ENCODE results near the gene MTMR2. TPM values are rescaled to one million over a fixed set of nuclear protein-coding genes. Genes with fewer than 3 reads are reported as not detected.

Gene MTMR2
- total and polyA plus RNA-seq, 2 donors (not counting 1 experiment from before 2014, with no cell fraction given) = 29.2 to 48.2 TPM

DNA sequence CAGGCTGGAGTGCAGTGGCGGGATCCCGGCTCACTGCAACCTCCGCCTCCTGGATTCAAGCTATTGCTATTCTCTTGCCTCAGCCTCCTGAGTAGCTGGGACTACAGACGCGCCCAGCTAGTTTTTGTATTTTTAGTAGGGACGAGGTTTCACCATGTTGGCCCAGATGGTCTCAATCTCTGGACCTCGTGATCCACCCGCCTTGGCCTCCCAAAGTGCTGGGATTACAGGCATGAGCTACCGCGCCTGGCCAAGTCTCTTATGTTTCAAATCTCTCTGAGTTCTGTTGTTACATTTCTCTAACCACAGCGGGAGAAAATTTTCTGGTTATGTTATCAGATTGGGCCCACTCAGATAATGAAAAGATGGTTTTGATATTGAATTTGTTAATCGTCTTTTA lies 123.5 kb downstream of the MTMR2 start:
- Histone ChIP-seq H3K36me3 (ENCODE audit: control insufficient read depth, insufficient read depth, low read length) (no peaks in the 10 kb centered on the region), H2AFZ (ENCODE audit: low read length) (no peak overlapping the region), H4K20me1 (ENCODE audit: control insufficient read depth, extremely low read depth, insufficient read depth, low read length) (no peaks in the 10 kb centered on the region), H3K4me1 (ENCODE audit: control insufficient read depth, extremely low read depth, insufficient read depth, low read length) (no peaks in the 10 kb centered on the region), H3K79me2 (ENCODE audit: control insufficient read depth, insufficient read depth, low read length) (peaks cover 4% of the 10 kb centered on the region), H3K4me2 (ENCODE audit: extremely low read depth, insufficient read depth, low read length) (no peak overlapping the region), H3K4me3 (replicated peaks in 1 of 4; ENCODE audit: control extremely low read depth in 1 of 4, insufficient read depth in 1 of 4, low read depth in 3 of 4, low read length in 4 of 4) (no peak overlapping the region), H3K27me3 (ENCODE audit: control insufficient read depth, insufficient read depth, low read length) (no peaks in the 10 kb centered on the region), H3K27ac (ENCODE audit: insufficient read depth, low read length) (no peak overlapping the region), H3K9ac (ENCODE audit: insufficient read depth, low read length) (no peak overlapping the region), H3K9me3 (ENCODE audit: control insufficient read depth, insufficient read depth, low read depth, low read length) (no peaks in the 10 kb centered on the region)
- TF ChIP-seq, protein P1, sequence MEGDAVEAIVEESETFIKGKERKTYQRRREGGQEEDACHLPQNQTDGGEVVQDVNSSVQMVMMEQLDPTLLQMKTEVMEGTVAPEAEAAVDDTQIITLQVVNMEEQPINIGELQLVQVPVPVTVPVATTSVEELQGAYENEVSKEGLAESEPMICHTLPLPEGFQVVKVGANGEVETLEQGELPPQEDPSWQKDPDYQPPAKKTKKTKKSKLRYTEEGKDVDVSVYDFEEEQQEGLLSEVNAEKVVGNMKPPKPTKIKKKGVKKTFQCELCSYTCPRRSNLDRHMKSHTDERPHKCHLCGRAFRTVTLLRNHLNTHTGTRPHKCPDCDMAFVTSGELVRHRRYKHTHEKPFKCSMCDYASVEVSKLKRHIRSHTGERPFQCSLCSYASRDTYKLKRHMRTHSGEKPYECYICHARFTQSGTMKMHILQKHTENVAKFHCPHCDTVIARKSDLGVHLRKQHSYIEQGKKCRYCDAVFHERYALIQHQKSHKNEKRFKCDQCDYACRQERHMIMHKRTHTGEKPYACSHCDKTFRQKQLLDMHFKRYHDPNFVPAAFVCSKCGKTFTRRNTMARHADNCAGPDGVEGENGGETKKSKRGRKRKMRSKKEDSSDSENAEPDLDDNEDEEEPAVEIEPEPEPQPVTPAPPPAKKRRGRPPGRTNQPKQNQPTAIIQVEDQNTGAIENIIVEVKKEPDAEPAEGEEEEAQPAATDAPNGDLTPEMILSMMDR (conservative IDR thresholded peaks at IDR 0.05 in 1 of 2, IDR thresholded peaks at IDR 0.05 in 1 of 2; ENCODE audit: low read depth in 1 of 2, low read length in 2 of 2) = no peak
- no peak for TF ChIP-seq EZH2 (IDR thresholded peaks at IDR 0.05; ENCODE audit: low read length, missing control alignments)
- DNase-seq (ENCODE audit: low read depth in 2 of 2) = no peak

DNA sequence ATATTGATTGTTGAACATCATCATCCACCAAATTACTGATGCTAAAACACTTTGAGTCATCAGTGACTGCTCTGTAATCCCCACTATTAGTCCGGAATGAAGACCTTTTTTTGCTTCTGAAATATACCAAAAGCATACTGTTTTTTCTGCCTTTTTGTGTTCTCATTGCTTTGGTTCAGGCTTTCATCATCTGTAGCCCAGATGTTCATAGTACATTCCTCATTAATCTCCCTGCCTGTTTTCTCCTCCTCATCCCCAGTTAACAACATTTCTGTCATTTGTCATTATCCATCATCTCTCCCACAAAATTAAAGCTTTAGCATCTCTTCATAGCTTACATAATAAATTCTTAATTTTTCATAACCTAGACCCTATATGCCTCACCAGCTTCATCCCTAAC lies 124.4 kb downstream of the MTMR2 start:
- Histone ChIP-seq H3K36me3 (ENCODE audit: control insufficient read depth, insufficient read depth, low read length) (no peaks in the 10 kb centered on the region), H4K20me1 (ENCODE audit: control insufficient read depth, extremely low read depth, insufficient read depth, low read length) (no peaks in the 10 kb centered on the region), H3K9me3 (ENCODE audit: control insufficient read depth, insufficient read depth, low read depth, low read length) (no peaks in the 10 kb centered on the region), H2AFZ (ENCODE audit: low read length) (no peak overlapping the region), H3K79me2 (ENCODE audit: control insufficient read depth, insufficient read depth, low read length) (peaks cover 8% of the 10 kb centered on the region), H3K9ac (ENCODE audit: insufficient read depth, low read length) (no peak overlapping the region), H3K4me2 (ENCODE audit: extremely low read depth, insufficient read depth, low read length) (no peak overlapping the region), H3K4me3 (replicated peaks in 1 of 4; ENCODE audit: control extremely low read depth in 1 of 4, insufficient read depth in 1 of 4, low read depth in 3 of 4, low read length in 4 of 4) (no peak overlapping the region), H3K4me1 (ENCODE audit: control insufficient read depth, extremely low read depth, insufficient read depth, low read length) (no peaks in the 10 kb centered on the region), H3K27me3 (ENCODE audit: control insufficient read depth, insufficient read depth, low read length) (no peaks in the 10 kb centered on the region), H3K27ac (ENCODE audit: insufficient read depth, low read length) (no peak overlapping the region)
- no peak for DNase-seq (ENCODE audit: low read depth in 2 of 2)
- TF ChIP-seq, protein P1 (conservative IDR thresholded peaks at IDR 0.05 in 1 of 2, IDR thresholded peaks at IDR 0.05 in 1 of 2; ENCODE audit: low read depth in 1 of 2, low read length in 2 of 2) = no peak
- TF ChIP-seq EZH2 (IDR thresholded peaks at IDR 0.05; ENCODE audit: low read length, missing control alignments) = no peak

DNA sequence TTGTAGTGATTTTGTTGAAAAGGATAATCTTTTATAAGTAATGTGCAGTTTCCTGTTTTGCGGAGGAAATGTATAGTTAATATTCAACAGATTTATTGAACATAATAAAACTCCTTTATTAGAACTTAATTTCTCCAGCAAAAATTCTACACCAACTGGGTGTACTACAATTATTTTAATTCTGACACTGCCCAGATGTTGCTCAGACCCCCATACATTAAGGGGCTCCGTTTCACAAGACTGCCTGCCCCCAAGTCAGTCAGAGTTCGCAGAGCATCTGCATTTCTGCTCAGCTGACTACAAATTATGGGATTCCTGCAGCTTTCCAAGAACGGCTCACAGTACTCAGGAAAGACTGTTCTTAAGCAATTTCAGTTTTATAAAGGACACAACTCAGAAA lies 127.4 kb downstream of the MTMR2 start:
- no peak overlapping the region for H3K9ac ChIP-seq (ENCODE audit: insufficient read depth, low read length)
- DNase-seq (ENCODE audit: low read depth in 2 of 2) = no peak
- no peaks in the 10 kb centered on the region for H4K20me1 ChIP-seq (ENCODE audit: control insufficient read depth, extremely low read depth, insufficient read depth, low read length)
- H3K4me1 ChIP-seq (ENCODE audit: control insufficient read depth, extremely low read depth, insufficient read depth, low read length) = no peaks in the 10 kb centered on the region
- no peaks in the 10 kb centered on the region for H3K36me3 ChIP-seq (ENCODE audit: control insufficient read depth, insufficient read depth, low read length)
- no peaks in the 10 kb centered on the region for H3K27me3 ChIP-seq (ENCODE audit: control insufficient read depth, insufficient read depth, low read length)
- H2AFZ ChIP-seq (ENCODE audit: low read length) = no peak overlapping the region
- H3K79me2 ChIP-seq (ENCODE audit: control insufficient read depth, insufficient read depth, low read length) = peaks cover 32% of the 10 kb centered on the region
- H3K4me3 ChIP-seq (replicated peaks in 1 of 4; ENCODE audit: control extremely low read depth in 1 of 4, insufficient read depth in 1 of 4, low read depth in 3 of 4, low read length in 4 of 4) = no peak overlapping the region
- H3K9me3 ChIP-seq (ENCODE audit: control insufficient read depth, insufficient read depth, low read depth, low read length) = no peaks in the 10 kb centered on the region
- H3K4me2 ChIP-seq (ENCODE audit: extremely low read depth, insufficient read depth, low read length) = no peak overlapping the region
- H3K27ac ChIP-seq (ENCODE audit: insufficient read depth, low read length) = no peak overlapping the region
- TF ChIP-seq EZH2 (IDR thresholded peaks at IDR 0.05; ENCODE audit: low read length, missing control alignments) = no peak
- TF ChIP-seq, protein P1 (conservative IDR thresholded peaks at IDR 0.05 in 1 of 2, IDR thresholded peaks at IDR 0.05 in 1 of 2; ENCODE audit: low read depth in 1 of 2, low read length in 2 of 2) = no peak

Measured in fibroblast of lung (primary cell).